GM18505 (cell line): ENCODE measurements around the gene RNF25.

Experiments used
- ATAC-seq: cut with Tn5 transposase; IDR thresholded peaks from one replicate; pipeline ENCODE4 v1.9.1; 2021; ENCODE audit not compliant: unreplicated experiment
- POLR2A ChIP-seq: IDR thresholded peaks from 4 replicates; pipeline ENCODE4 v1.6.1; 2011; ENCODE audit warnings: borderline replicate concordance; ENCODE audit not compliant: insufficient read depth, insufficient read length; ENCODE audit errors: extremely low read depth

The RNF25 gene

DNA sequence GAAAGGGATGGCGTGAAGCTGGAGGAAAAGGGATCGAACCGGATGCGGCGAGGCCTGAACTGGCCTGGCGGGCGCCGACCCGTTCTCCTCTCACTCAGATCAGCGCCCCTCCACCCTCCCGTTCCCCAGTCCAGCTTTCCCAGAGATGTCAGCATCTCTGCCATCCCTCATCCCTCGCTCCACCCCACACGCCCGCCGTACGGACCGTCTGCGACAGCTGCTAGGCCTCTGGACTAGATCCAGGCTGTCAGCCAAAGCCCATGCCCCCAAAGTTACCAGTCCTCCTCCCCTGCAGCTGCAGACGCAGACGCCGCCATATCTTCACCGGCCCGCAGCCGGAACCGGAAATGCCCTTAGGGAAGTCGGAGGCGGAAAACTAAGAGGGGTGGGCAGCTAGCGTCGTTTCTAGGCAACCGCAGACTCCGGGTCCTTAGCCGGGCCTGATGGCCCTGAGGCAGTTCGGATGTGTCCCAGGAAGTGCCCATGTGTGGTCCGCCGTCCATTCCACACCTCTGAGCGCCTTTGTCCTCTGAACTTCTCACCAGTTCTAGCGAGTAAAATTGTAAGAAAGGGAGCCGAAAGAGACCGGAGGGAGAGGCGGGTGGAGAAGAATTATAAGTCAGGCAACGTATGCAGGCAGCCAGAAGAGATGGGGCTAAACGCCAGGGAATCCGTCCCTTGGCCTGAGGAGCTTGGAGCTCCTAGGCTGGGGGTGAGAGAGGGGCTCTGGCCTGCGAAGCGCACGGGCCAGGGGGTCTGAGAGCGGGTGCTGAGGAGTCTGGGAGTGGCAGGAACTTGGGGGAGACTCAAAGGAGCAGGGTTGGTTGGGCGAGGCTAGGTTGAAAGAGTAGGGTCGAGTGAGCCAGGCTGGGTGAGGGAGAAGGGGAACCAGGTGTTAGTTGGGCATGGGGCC, at the start of gene RNF25, which contains the start of gene STK36:
TSS of gene RNF25 (minus strand) at position 349 of the 913 bp plus-strand sequence. CDS start at position 317, 32 bp downstream.
TSS of gene STK36 (plus strand) at position 433 of the 913 bp plus-strand sequence. CDS start 744 bp downstream, outside the sequence.
- peak; percentile 81 for TF ChIP-seq POLR2A
- peak; percentile 93 for ATAC-seq

- no peak for TF ChIP-seq POLR2A
- ATAC-seq, result no peak
Measured at GRCh38 chr2:218721488-218721887, 49.7 kb upstream of the RNF25 start.

DNA sequence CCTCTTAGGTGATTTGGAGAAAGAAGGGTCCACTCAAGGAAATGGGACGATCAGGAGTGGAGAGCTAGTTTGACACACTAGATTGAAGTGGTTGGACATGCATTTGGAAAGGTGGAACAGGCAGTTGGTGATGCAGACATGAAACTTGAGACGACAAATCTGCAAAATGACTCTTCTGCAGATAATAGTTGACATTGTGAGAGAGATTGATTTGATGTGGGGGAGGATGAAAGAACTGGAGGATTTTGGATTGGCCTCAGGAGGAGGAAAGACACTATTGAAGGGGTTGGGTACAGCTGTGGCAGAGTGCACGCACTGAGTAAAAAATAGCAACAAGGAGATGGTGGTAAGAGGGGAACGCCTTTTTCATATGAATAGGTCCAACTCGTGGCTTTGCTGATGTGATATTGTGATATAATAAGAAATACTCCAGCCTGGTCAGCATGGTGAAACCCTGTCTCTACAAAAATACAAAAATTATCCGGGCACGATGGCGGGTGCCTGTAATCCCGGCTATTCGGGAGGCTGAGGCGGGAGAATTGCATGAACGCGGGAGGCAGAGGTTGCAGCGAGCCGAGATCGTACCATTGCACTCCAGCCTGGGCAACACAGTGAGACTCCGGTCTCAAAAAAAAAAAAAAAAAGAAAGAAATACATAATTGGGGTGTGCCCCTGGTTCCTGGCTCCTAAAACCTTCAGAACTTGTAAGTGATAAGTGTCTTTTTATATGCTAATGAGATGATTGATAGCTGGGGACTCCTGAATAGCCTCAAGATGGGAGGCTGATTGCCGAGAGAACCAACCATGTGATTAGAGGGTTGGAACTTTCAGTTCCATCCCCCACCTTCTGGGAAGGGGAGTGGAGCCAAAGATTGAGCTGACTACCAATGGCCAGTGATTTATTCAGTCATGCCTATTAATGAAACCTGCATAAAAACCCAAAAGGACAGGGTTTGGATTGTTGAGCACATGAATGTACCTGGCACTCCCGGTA, 48.5 kb upstream of the RNF25 start:
- TF ChIP-seq POLR2A, result no peak
- no peak for ATAC-seq

DNA sequence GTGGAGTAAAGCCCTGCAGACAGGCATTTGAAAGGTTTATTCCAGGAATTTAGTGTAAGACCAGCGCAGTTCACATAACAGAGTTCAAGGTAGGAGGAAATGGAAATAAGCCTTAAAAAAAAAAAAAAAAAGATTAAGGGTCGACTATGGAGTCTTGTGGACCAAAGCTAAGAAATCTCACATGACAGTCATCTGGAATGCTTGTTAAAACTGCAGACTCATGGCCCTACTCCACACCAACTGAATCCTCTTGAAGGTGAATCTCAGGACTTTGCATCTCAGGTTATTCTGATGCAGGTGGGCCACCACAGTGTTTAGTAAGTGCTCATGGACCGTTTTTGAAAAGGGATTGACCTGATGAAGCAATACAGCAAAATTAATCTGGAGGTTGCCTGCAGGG, 47.7 kb upstream of the RNF25 start:
- no peak for TF ChIP-seq POLR2A
- no peak for ATAC-seq

- no peak for TF ChIP-seq POLR2A
Measured at GRCh38 chr2:218718058-218718457, 46.3 kb upstream of the RNF25 start.

GRCh38 chr2:218717262-218717661, 45.5 kb upstream of the RNF25 start:
- TF ChIP-seq POLR2A, result no peak
- ATAC-seq, result no peak

More at GRCh38 chr2:218718058-218718457, 46.3 kb upstream of the RNF25 start:
- ATAC-seq, result no peak

GRCh38 chr2:218716070-218716469, 44.3 kb upstream of the RNF25 start:
- no peak for TF ChIP-seq POLR2A
- no peak for ATAC-seq

- ATAC-seq, result no peak
- TF ChIP-seq POLR2A, result no peak
Measured at GRCh38 chr2:218713922-218714321, 42.1 kb upstream of the RNF25 start.

DNA sequence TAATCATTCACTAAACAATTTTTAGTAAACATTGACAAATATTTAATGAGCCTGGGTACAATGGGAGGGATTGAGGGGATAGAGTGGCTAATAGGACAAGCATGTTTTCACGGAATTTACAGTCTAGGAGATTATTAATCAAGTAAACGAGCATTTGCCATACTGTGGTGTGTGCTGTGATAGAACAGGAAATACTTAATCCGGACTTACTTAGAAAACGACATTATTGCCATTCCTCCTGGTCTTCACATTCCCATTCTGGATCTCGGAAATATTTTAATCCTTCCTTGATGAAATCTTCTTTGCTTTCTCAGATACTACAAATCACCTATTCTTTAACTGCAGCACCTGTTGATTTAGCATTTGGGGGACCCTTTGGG, 39.7 kb upstream of the RNF25 start:
- ATAC-seq, result no peak
- no peak for TF ChIP-seq POLR2A

GRCh38 chr2:218710687-218711549, 39.1 kb upstream of the RNF25 start, which contains the start of gene TTLL4:
TSS of gene TTLL4 (plus strand) at chr2:218710835. CDS start at chr2:218737677, 26,842 bp downstream.
- ATAC-seq, result peak; percentile 88
- peak; percentile 72 for TF ChIP-seq POLR2A

- peak; percentile 2 for ATAC-seq
- no peak for TF ChIP-seq POLR2A
Measured at GRCh38 chr2:218710334-218710686, 38.5 kb upstream of the RNF25 start.

DNA sequence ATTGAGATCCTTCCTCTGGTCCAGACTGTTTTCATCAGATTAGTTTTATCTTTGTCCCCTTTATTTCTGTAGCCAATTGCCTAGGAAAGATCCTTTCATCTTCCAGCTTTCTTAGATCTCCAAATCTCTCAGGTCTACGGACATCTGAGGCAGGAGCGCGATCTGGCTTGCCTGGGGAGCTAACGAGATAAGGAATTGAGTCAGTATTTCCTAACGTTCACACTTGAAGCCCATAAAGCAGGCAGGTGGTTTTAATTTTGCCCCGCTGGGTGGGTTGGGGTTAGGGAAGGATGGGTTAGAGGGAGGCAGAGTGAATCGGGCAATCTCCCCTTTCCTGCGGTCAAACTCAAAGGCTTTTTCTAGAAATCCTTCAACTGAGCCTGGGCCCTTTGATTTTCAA, 38.1 kb upstream of the RNF25 start:
- no peak for ATAC-seq
- no peak for TF ChIP-seq POLR2A
